ENCODE results near the gene NARS2.
"Not testable (repeated sequence)": the region's sequence is repeated elsewhere in the genome, so short reads cannot be mapped to it uniquely, and the experiment has no call there.

NARS2 gene

DNA sequence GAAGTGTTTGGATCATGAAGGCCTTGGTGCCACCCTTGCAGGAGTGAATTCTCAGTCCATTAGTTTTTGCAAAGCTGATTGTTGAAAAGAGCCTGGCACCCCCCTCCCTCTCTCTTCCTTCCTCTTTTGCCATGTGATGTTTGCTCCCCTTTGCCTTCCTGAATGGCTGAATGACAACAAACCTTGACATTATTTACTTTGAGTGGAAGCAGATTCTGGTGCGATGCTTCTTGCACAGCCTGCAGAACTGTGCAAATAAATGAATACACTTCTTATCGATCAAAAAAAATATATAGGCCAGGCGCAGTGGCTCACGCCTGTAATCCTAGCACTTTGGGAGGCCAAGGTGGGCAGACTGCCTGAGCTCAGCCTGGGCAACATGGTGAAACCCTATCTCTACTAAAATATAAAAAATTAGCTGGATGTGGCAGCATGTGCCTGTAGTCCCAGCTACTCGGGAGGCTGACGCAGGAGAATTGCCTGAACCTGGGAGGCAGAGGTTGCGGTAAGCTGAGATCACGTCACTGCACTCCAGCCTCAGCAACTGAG is 2.0 kb upstream of the NARS2 start:
- DNase-seq (ENCODE audit: low read depth in 2 of 2), result no peak

DNA sequence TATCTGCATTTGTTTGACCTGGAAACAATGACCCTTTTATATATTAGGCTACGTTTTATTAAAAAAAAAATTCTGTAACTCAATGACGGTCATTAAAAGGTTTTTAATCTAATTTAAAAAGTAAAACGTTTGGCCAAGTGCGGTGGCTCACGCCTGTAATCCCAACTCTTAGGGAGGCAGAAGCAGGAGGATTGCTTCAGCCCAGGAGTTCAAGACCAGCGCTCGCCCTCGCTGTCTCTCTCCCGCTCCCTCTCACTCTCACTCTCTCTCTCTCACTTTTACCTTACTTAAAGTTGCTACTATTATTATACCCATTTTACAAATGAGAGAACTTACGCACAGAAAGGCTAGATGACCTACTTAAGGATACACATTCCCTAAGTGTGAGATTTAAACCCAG is 814 bp upstream of the NARS2 start:
- DNase-seq (ENCODE audit: low read depth in 2 of 2), result no peak

- DNase-seq (ENCODE audit: low read depth in 2 of 2), result no peak
Measured at GRCh38 chr11:78573681-78574080, 983 bp downstream of the NARS2 start.

DNA sequence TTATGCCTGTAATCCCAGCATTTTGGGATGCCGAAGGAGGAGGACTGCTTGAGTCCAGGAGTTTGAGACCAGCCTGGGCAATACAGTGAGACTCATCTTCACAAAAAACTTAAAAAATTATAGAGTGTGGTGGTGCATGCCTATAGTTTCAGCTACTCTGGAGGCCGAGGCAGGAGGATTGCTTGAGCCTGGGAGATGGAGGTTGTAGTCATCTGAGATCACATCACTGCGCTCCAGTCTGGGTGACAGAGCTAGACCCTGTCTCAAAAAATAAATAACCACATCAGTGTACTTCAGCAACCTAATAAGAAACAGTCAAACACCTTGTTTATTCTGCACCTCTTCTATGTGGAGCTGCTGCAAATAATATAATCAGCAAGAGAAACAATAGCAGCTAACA is 1.4 kb downstream of the NARS2 start:
- DNase-seq (ENCODE audit: low read depth in 2 of 2), result no peak

- no peak for DNase-seq (ENCODE audit: low read depth in 2 of 2)
Measured at GRCh38 chr11:78572394-78572793, 2.3 kb downstream of the NARS2 start.

DNA sequence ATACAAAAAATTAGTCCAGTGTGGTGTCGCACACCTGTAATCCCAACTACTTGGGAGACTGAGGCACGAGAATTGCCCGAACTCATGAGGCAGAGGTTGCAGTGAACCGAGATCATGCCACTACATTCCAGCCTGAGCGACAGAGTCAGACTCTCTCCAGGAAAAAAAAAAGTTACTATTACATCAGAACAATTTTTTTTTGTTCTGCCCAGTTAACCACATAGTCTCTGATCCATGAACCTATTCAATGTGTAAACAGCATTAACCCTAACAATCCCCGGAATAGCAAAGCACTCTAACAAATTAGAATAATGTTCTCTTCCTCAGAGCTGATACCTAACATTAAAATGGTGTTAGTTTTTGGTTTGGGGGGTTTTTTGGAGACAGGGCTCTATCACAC is 4.6 kb downstream of the NARS2 start:
- no peak for DNase-seq (ENCODE audit: low read depth in 2 of 2)

DNA sequence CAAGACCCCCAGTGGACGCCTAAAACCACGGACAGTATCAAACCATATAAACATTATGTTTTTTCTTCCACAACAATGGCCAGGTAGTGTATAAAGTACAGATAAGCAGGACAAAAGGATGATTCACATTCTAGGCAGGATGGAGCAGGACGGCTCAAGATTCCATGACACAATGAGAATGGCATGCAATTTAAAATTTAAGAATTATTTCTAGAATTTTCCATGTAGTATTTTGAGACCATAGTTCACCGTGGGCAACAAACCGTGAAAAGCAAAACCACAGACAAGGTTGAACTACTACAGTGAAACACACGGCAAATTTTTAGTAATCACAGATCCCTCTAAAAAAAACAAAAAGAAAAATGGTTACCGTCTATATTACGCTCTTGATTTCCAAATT is 7.5 kb downstream of the NARS2 start:
- peak in 1 of 2 experiments; percentile 33 for DNase-seq (ENCODE audit: low read depth in 2 of 2)

DNA sequence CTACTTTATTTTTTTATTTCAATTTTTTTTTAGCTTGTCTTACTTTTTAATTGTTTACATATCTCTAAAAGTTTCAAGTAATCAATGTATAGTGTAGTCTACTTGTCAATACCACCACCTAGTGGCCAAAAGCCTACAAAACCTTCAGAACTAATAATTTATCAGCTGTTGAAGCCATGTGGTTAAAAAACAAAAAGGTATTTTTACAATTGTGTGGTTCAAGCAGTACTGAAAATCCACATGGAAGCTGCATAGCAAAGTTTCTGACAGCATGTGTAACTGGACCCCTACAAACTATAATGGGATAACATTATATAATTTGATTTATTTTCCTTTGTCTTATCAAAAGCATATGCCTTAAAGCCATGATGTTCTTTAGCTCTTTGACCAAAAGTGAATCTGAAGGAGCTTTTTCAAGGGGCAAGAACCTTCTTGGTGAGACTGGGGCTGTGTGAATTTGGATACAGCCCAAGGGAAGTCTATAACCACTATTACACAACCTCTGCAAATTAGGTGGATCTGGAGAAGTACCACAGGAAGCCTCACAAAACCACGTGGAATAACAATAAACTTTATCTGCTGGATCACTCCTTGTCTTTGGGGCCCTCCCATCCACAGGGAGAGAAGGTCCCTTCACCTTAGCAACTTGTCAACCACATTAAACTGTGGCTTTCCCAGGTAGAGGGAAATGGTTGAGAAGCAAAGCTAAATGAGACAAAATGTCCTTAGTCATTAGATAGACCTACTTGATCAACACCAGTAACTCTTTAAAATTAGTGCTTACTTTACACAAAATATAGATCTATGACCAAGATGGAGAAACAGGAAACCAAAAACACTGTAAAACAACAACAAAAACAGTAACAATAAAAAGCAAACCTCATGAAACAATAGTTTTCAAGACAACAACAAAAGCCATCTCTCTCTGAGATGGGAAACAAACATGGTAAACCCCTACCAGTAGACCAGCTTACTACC is 9.9 kb downstream of the NARS2 start:
- peak; percentile 75 to 79 for DNase-seq (ENCODE audit: low read depth in 2 of 2)

- not testable (repeated sequence) for DNase-seq (ENCODE audit: low read depth in 2 of 2)
Measured at GRCh38 chr11:78564037-78564436, 10.6 kb downstream of the NARS2 start.

DNA sequence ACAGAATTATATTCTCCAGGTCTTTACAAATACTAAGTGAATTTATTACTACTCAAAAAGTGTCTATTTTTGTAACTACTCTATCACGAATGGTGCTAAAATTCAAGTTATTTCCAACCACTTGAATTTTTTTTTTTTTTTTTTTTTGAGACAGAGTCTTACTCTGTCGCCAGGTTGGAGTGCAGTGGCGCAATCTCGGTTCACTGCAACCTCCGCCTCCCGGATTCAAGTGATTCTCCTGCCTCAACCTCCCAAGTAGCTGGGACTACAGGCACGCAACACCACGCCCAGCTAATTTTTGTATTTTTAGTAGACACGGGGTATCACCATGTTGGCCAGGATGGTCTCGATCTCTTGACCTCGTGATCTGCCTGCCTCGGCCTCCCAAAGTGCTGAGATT is 11.6 kb downstream of the NARS2 start:
- DNase-seq (ENCODE audit: low read depth in 2 of 2), result not testable (repeated sequence)

GRCh38 chr11:78562398-78562797 is 12.3 kb downstream of the NARS2 start:
- peak; percentile 66 to 71 for DNase-seq (ENCODE audit: low read depth in 2 of 2)

- DNase-seq (ENCODE audit: low read depth in 2 of 2), result no peak
Measured at GRCh38 chr11:78560826-78561484, 13.7 kb downstream of the NARS2 start.

DNA sequence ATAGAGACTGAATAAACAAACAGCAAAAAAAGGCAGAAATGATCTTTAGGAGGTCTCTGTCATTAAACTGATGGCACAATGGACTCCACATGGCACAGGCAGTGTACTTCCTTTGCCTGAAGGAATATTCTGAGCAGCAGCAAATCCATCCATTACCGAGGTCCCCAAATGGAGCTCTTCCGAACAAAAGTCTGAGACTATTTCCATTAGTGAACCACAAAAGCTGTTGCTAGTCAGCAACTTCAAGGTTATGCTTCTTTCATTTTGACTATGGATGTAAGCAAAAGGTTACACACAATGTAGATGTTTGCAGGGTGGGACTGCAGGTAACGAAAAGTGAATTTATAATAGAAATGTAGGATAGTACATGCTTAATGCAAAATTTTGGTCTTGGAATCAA is 14.5 kb downstream of the NARS2 start:
- no peak for DNase-seq (ENCODE audit: low read depth in 2 of 2)

DNA sequence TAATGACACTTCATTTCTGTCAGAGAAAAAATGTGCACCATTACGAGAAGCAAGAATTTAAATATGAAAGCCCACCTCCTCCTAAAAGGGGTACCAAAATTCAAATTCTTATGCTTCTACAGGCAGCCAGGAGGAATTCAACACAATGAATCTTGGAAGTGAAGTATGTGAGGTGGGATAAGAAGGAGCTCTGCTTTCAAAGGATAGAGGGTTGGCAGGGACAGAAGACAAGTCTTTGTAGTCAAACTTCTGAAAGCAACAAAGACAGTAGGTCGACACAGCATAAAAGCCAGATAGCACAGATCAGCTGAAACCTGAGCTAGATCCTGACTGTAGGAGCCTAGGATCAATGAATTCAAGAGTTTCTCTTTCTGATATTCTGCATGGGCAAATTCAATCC is 17.4 kb downstream of the NARS2 start:
- no peak for DNase-seq (ENCODE audit: low read depth in 2 of 2)

- no peak for DNase-seq (ENCODE audit: low read depth in 2 of 2)
Measured at GRCh38 chr11:78555592-78555991, 19.1 kb downstream of the NARS2 start.

- no peak for DNase-seq (ENCODE audit: low read depth in 2 of 2)
Measured at GRCh38 chr11:78552881-78553280, 21.8 kb downstream of the NARS2 start.

- DNase-seq (ENCODE audit: low read depth in 2 of 2), result not testable (repeated sequence)
Measured at GRCh38 chr11:78552139-78552538, 22.5 kb downstream of the NARS2 start.

DNA sequence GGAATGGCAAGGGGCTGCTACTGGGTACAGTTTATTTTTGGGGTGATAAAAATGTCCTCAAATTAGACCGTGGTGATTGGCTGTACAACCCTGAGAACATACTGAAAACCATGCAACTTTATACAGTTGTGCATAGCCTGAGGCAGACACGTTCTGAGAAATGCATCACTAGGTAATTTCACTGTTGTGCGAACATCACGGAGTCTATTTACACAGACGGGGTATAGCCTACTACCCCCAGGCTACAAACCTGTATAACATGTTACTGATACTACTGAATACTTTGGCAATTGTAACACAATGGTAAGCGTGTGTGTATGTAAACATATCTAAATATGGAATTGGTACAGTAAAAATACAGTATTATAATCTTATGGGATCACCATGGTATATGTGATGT is 23.6 kb downstream of the NARS2 start:
- no peak for DNase-seq (ENCODE audit: low read depth in 2 of 2)

DNA sequence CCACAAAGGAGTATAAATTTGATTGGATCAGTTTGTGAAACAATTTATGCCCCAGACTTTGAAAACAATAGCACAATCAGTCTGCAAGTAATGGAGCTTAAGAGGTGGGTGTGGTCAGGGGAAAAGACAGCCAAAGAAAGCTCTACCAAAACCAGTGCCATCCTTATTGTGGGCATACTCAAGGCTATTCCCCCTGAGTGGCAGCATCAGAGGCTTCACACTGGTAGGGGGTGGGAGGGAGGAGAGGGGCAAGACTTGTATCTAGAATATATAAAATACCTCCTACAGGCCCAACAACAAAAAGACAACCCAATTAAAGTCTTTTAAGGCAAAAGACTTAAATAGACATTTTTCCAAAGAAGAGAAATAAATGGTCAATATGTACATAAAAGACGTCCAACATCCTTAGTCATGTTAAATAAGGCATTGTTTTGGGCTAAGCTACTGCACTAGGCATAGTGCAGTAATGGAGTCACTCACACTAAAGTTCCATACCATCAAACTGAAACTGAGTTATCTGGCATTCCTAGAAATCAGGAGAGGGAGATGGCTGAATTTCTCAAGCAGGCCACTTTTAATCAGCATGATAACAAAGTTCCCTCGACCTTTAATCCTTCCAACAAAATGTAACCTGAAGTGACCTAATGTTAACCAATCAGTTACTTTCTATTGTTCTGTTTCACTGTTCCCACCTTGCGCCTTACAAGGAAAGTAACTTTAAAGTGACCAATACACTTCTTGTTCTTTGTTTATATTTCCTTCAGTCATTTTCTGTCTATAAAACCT is 24.8 kb downstream of the NARS2 start:
- no peak for DNase-seq (ENCODE audit: low read depth in 2 of 2)

DNA sequence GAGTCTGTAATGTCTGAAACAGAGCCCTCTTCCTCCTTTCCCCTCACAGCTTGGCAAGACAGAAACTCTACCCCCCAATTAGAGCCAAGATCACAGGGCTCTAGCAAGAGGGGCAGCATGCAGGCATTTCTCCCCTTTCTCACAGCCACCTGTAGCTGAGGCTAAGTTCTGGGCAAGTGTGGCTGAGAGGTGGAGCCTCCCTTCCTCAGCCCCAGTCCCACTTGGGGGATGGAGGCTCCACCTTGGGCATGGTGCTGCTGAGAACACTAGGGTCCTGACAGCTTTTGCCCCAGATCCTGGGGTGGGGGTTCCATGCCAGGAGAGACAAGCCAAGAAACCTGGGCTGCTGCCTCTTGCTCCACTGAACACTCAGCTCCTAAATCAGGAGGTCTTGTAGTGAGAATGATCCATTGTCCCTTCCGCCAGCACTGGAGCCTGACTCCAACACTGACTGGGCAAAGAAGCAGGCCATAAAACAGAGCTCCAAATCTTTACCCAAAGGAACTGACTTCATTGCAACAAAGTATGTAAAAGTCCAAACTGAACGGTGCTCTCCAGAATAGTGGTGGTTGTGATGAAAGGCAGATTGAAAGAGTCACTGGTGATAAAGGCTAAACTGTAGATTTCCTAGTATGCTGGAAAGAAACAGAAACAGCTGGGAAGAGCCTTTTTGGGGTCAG is 25.6 kb downstream of the NARS2 start:
- DNase-seq (ENCODE audit: low read depth in 2 of 2), result no peak

DNA sequence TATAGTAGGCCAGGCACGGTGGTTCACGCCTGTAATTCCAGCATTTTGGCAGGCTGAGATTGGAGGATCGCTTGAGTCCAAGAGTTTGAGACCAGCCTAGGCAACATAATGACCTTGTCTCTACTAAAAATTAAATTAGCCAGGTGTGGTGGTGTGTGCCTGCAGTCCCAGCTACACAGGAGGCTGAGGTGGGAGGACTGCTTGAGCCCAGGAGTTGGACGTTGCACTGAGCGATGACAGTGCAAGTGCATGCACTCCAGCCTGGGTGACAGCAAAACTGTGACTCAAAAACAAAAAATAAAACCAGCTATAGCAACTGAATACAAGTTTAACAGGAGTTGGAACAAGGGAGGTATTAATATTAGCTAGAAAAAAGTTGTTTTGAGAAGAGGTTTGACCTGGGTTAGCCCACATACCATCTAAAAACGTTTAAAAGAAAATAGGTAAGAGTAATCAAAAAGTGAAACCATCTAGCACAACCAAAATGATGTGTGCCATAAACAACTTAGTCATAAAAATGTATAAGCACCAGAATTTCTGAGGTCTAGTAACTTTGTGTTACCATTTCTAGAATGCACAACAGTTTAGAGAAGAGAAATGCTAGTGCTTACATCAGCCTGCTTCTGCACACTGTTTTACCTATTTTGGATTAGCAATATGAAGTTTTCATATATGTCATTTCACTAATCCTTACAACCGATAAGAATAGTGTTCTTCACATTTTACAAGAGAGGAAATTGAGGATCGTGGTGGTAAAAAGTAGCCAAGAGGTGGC is 26.5 kb downstream of the NARS2 start:
- DNase-seq (ENCODE audit: low read depth in 2 of 2), result no peak

All from fibroblast of skin of left biceps (primary cell).